K562 (cell line): ENCODE measurements around the gene FAM200A.

Experiments
- ARNT ChIP-seq, 2 experiments: fragments of 450-650 bp; IDR thresholded peaks; 2 replicates each; pipeline ENCODE4 v1.6.1; 2016; ENCODE audit warnings: mild to moderate bottlenecking in 1 of 2
- EZH2 ChIP-seq: IDR thresholded peaks from 2 replicates; pipeline ENCODE4 v1.6.1; 2012; ENCODE audit warnings: low read depth, mild to moderate bottlenecking, inconsistent platforms, low read length, borderline replicate concordance
- GABPA ChIP-seq: fragments of 200-800 bp; sonication (Bioruptor generic); conservative IDR thresholded peaks from 2 replicates; pipeline ENCODE4 v1.6.1; 2016; ENCODE audit warnings: low read depth, missing genetic modification characterization, missing compliant biosample characterization
- RNF2 ChIP-seq: sonication (generic); IDR thresholded peaks from 2 replicates; pipeline ENCODE4 v1.6.1; 2016
- ZNF274 ChIP-seq: IDR thresholded peaks from 2 replicates; pipeline ENCODE4 v1.6.1; 2011; ENCODE audit warnings: low read depth, mild to moderate bottlenecking, low read length, moderate library complexity, borderline replicate concordance

DNA sequence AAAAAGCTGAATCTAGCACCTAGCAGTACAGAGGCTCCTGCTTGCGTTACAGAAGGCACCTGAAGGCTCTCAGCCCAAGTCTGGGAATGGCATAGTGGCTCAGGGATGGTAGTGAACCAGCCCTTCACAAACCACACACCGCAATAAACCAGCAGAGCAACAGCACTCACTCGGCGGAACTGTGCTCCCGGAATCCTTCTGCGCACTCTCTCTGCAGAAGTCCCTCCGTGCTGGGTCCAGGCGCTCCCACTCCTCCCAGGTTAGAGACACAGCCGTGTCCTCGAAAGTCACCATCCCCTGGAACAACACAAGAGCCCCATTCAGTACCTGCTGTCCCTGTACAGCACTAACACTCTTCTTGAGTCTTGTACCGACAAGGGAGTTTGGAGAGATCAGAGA, 53.4 kb downstream of the FAM200A start:
- TF ChIP-seq GABPA (tag) (no peak), ZNF274 (no peak), EZH2 (no peak), RNF2 (no peak), ARNT (IDR thresholded peaks at IDR 0.05) (no peak)
